HG03571 (cell line): Measurements from ENCODE around the gene AGMAT.
"Not testable (repeated sequence)": the region's sequence is repeated elsewhere in the genome, so short reads cannot be mapped to it uniquely, and the experiment has no call there.

Experiments used
- ATAC-seq: cut with Tn5 transposase; IDR thresholded peaks from one replicate; pipeline ENCODE4 v1.9.1; 2021; ENCODE audit not compliant: unreplicated experiment

The AGMAT gene

DNA sequence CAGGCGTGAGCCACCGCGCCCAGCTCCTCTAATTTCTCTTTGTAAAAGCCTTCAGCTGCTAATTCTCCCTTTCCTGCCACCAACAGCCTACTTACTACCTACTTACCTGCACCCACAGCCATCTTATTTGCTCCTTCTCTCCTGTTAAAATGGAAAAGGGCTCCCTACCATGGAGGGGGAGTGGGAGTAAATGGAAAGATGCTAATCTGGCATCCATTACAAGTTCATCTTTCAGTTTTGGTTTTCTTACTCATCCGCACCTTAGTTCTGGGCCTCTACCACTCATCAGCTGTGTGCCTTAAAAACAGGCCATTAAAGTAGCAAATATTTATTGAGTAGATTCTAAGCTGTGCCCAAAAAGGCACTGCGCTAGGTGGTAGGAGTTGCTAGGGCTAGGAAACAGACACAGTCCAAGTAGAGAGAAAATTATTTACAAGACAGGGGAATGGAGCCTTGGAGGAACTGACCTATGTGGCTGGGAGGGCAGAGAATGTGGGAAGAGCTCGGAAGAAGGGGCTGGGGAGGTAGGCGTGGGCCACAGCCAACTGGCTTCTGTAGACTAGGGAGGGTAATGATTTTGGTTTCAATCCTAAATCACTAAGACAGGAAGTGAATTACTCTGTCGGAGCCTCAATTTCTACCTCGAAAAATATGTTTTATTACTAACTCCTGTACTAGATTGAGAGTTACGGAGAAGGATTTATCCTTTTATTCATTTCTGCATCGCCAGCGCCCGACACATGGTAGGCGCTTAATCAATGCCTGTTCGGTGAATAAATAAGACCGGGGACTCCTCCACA is 31.7 kb upstream of the AGMAT start:
- no peak for ATAC-seq

DNA sequence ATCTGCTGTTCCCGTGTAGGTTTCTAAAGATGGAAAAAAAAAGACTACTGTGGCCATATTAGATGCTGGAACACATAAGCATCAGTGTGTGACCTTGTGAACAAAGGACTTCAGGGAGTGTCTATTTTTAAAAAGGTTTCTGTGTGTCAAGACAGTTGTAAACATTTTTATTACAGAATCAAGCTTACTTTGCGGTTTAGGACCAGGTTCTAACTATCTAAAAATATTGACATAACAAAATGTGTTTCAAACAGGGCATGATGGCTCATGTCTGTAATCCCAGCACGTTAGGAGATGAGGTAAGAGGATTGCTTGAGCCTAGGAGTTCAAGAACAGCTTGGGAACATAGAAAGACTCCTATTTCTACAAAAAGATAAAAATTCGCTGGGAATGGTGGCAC is 25.3 kb upstream of the AGMAT start:
- ATAC-seq: no peak

DNA sequence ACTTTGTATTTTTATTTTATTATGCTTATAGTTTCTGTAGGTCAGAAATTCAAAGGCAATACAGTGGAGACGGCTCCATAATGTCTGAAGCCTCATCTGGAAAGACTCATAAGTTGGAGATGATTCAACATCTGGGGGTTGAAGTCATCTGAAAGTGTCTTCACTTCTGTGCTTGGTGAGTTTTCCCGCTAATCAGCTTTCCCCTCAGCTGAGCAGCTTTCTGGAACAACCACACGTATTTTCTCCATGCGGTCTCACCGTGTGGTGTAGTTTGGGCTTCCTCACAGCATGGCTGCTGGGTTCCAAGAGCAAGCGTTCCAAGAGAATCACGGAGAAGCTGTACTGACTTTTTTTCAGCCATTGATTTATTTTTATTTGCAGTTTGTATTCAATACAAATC is 24.8 kb upstream of the AGMAT start:
- ATAC-seq: no peak

DNA sequence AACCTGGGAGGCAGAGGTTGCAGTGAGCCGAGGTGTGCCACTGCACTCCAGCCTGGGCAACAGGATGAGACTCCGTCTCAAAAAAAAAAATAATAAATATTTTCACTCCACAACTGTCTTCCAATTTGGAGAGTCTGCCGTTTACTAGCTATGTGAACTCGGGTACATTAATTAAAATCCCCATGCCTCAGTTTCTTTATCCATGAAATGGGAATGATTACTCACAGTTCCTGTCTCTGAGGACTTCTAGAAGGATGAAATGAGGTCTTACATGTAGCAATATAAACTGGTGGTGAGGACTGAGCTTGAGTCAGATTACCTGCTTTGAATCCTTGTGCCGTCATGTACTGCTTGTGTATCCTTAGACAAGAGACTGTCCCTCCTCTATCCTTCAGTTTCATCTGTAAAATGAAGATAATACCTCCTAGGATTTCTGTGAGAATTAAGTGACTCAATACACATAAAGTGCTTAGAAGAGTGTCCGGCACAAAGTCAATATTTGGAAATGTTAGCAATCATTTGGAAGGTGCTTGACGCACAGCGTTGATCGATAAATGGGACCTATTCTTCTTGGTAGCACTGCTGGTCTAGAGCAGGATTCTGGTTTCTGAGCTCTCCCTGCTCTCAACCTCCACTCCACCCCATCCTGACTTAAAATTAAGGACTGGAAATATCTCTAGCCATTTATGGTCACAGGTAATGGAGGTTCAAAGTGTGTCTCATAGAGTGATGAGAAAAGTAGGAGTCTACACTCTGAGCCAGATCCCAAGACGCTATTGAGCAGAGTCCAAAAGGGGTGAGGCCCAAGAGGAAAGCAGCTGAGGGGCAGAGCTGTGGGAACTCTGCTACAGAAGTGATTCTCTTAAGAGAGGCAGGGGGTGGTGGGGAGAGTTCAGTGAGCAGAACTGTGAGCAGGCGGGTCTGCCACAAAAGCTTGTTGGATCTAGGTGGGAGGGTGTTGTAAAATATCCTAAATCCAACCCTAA is 20.8 kb upstream of the AGMAT start:
- no peak for ATAC-seq

DNA sequence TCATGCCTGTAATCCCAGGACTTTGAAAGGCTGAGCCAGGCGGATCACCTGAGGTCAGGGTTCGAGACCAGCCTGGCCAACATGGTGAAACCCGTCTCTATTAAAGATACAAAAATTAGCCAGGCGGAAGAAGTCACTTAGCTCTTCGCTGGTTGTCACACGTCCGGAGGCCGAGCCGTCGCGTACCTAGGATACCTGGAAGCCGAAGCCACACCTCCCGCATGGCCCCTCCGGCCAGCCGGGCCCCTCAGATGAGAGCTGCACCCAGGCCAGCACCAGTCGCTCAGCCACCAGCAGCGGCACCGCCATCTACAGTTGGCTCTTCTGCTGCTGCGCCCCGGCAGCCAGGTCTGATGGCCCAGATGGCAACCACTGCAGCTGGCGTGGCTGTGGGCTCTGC is 19.5 kb upstream of the AGMAT start:
- not testable (repeated sequence) for ATAC-seq

- not testable (repeated sequence) for ATAC-seq
Measured at GRCh38 chr1:15603966-15604282, 19.1 kb upstream of the AGMAT start.

DNA sequence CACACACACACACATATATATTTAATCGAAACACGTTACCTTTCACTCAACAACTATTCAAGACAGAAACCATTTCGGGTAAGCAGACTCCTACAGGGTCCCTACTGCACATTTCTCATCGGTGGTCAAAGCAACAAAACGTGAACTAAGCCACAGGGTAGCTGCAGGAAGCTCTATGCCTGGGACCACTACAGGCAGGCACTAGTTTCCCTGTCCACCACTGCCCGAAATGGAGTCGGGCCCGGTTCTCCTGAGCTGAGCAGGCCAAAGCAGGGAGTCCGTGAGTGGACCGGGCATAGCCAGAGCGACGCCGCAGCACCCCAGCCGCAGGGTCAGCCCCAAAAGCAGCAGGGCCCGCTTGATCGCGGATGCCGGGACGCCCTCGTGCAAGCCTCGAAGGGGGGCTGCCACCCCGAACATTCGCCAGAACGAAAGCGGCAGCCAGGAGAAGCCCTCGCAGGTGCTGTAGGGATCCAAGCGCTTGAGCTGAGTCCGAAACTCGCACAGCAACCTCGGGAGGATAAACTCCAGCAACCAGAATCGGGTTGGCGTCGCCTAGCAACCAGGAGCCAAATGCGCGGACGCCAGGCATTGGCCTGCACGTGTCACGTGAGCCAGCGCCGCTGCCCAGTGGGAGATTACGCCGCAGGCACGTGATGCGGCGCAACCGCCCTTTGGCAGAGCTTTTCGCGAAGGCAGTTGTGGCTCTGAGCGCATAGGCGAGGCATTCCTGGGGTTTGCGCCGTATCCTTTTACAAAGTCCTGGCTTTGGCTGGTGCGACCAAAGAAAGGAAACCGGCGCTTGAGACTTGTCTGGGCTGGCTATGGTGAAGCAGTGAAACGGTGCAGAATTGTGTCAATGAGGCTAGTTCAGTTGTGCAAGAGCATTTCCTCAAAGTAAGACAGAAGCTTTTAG is 18.5 kb upstream of the AGMAT start:
- peak; percentile 92 for ATAC-seq

GRCh38 chr1:15598436-15598835 is 13.6 kb upstream of the AGMAT start:
- ATAC-seq: no peak

GRCh38 chr1:15595809-15596617 is 11.2 kb upstream of the AGMAT start:
- no peak for ATAC-seq

- no peak for ATAC-seq
Measured at GRCh38 chr1:15592285-15592684, 7.4 kb upstream of the AGMAT start.

- ATAC-seq: no peak
Measured at GRCh38 chr1:15583016-15583706, 1.7 kb downstream of the AGMAT start.

DNA sequence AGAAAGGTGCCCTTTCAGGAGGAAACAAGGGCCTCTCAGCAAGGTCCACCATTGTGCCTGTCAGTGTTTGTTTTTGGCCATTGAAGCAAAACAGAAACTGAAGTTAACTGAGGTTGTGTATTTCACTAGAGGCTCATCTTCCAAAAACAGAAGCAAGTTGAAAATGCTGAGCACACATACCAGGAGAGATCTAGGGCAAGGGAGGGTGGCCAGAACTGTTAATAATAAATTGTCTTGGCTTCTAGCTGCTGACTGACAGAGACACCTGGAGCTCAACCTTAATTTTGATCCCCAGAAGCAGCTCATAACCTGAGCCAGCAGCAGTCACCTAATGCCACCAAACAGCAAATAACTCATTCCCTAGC is 5.2 kb downstream of the AGMAT start:
- ATAC-seq: no peak

- ATAC-seq: no peak
Measured at GRCh38 chr1:15578921-15579682, 5.7 kb downstream of the AGMAT start.

DNA sequence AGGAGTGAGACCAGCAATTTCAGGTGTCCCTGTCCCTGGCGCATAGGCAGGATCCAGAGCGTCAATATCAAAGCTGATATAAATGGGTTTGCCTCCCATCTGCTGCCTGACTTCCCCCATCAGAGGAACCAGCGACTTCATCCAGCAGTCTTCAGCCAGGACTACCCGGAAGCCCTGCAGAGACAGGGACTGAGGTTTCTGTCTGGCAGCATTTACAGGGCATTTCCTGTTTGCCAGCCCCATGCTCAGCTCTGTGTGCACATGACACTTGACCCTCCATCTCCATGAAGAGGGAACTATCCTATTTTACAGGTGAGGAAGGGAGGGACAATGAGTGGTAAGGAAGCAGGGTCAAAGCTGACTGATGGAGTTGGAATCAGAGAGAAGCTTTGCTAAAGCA is 7.2 kb downstream of the AGMAT start:
- ATAC-seq: no peak

GRCh38 chr1:15575549-15576150 is 9.2 kb downstream of the AGMAT start:
- no peak for ATAC-seq

DNA sequence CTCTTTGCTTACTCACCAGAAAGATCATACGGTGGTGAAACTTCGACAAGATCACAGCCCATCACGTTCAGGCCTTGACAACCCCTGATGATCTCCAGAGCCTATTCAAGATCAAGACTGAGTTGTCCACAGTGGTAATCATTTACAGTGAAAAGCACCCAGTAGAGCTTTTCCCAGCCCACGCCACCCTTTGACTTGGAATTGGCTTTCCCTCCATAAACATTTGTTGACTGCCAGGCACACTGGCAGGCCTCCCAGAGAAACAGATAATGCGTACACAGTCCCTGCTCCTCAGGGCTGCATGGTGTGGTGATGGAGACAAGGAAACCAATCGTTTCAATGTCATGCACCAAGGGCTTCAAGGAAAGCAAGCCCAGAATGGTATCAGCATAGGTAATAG is 10.1 kb downstream of the AGMAT start:
- no peak for ATAC-seq

DNA sequence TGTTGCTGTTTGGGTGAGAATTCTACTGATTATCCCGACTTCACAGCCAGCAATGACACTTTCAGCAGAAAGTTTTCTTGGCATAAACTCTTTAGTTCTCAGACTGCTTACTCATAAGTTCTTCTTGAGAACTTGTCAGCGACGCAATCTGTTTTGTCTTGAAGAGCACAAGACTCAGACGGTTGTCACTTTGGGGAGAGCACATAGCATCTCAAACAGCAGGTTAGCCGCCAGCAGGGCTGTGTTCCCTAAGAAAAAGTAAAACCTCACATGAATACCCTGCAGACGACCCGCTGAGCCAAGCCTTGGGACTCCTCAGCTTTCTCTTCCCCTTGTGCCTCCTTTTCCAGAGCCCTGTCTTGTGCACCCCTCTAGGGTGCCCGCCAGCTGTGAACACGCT is 11.4 kb downstream of the AGMAT start:
- no peak for ATAC-seq

DNA sequence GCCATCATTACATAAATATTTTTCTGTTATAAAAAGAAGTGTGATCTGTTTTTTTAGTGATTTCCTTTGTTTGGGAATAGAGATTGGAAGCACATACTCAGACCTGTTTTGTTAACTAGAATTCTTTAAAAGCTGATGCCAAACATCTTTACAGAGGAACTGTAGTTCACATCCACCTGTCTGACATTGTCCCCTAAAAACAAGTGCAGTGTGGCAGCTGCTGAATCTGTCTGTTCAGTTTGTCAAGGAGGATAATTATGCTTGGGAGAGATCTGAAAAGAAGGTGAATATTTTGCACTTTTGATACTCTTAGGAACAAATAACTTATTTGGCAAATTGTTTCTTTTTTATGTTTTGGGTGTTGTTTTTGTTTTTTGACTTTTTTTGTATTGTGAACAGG is 13.6 kb downstream of the AGMAT start:
- no peak for ATAC-seq

- no peak for ATAC-seq
Measured at GRCh38 chr1:15570861-15571260, 14.0 kb downstream of the AGMAT start.
